ENCODE data around the gene ZNF595.
"Not testable (repeated sequence)": the region's sequence is repeated elsewhere in the genome, so short reads cannot be mapped to it uniquely, and the experiment has no call there.

GRCh38 chr4:18128-18527 lies 35.0 kb upstream of the ZNF595 start:
- not testable (repeated sequence) for TF ChIP-seq CTCF (IDR thresholded peaks at IDR 0.05); EZH2 (IDR thresholded peaks at IDR 0.05; ENCODE audit: borderline replicate concordance, insufficient read depth, low read depth, low read length, poor library complexity, severe bottlenecking)
